ENCODE data around the gene RAPGEF6. TPM values are rescaled to one million over a fixed set of nuclear protein-coding genes. Genes with fewer than 3 reads are reported as not detected.

RAPGEF6 gene
- total RNA-seq, 3 donors from 2014 or later, result 21.8 to 56.3 (median 31.5) TPM

DNA sequence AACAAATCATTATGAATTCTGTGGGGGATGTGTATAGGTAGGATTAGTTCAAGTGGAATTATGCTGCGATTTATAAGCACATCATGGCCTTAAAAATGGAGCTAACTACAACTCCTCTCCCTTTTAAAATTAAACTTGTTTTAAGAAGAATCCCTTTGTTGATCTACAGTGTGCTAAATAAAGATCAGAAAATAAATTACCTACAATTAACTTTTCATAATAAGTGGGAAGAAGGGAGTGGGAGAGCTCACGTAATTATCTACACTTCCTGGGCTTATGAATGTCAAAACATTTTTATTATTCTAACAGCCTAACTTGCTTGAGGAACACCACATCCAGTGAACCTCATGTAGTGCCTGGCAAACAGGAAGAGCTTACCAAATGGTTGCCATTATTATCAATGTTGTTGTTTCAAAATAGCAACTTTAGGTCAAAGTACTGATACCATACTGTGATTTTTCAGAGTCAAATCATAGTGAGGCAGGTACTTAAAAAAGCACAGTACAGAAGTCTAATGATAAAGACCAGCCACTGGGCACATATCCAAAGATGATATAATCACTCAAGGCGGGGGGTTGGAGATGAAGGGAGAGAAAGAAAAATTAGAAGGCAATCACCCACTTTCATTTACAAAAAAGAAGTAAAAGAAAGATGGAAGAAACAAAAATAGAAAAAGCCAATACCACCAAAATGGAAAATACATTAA is 174.0 kb downstream of the RAPGEF6 start:
- H3K4me3 ChIP-seq, result no peak overlapping the region
- TF ChIP-seq POLR2AphosphoS5 (IDR thresholded peaks at IDR 0.05) (no peak), POLR2A (IDR thresholded peaks at IDR 0.05) (no peak)
- TF ChIP-seq, protein P1, sequence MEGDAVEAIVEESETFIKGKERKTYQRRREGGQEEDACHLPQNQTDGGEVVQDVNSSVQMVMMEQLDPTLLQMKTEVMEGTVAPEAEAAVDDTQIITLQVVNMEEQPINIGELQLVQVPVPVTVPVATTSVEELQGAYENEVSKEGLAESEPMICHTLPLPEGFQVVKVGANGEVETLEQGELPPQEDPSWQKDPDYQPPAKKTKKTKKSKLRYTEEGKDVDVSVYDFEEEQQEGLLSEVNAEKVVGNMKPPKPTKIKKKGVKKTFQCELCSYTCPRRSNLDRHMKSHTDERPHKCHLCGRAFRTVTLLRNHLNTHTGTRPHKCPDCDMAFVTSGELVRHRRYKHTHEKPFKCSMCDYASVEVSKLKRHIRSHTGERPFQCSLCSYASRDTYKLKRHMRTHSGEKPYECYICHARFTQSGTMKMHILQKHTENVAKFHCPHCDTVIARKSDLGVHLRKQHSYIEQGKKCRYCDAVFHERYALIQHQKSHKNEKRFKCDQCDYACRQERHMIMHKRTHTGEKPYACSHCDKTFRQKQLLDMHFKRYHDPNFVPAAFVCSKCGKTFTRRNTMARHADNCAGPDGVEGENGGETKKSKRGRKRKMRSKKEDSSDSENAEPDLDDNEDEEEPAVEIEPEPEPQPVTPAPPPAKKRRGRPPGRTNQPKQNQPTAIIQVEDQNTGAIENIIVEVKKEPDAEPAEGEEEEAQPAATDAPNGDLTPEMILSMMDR (IDR thresholded peaks at IDR 0.05), result no peak
- H3K36me3 ChIP-seq, result peaks cover 8% of the 10 kb centered on the region
- DNase-seq (ENCODE audit: low spot score in 2 of 2), result no peak
- H3K27ac ChIP-seq, result no peak overlapping the region
- H3K27me3 ChIP-seq, result no peaks in the 10 kb centered on the region
- H3K9me3 ChIP-seq, result no peaks in the 10 kb centered on the region
- H3K4me1 ChIP-seq, result no peaks in the 10 kb centered on the region
- intact Hi-C loops (cut with DNase I; ENCODE audit: low total_unique reads), result no loop called here

DNA sequence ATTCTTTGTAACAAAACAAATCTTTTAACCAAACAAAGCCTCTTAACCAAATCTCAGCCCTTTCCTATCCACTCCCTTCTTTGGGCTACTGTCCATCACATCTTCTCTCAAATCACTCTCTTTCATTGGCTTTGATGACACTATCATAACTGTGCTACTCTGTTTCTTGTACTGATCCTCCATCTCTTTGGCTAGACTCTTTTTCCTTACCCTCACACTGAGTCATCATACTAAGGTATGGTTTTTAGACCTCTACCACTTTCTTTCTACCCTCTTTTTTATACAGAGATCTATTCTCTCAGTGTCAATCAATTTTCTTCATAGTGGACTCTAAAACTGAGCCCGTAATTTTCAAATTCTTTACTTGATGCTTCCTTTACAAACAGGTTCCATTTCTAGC is 174.9 kb downstream of the RAPGEF6 start:
- Histone ChIP-seq H3K36me3 (peaks cover 8% of the 10 kb centered on the region), H3K9me3 (no peaks in the 10 kb centered on the region), H3K4me3 (no peak overlapping the region), H3K4me1 (no peaks in the 10 kb centered on the region), H3K27me3 (no peaks in the 10 kb centered on the region), H3K27ac (no peak overlapping the region)
- intact Hi-C loops (cut with DNase I; ENCODE audit: low total_unique reads), result no loop called here
- TF ChIP-seq, protein P1 (IDR thresholded peaks at IDR 0.05), result no peak
- TF ChIP-seq POLR2A (IDR thresholded peaks at IDR 0.05), result no peak
- no peak for TF ChIP-seq POLR2AphosphoS5 (IDR thresholded peaks at IDR 0.05)
- DNase-seq (ENCODE audit: low spot score in 2 of 2), result no peak

DNA sequence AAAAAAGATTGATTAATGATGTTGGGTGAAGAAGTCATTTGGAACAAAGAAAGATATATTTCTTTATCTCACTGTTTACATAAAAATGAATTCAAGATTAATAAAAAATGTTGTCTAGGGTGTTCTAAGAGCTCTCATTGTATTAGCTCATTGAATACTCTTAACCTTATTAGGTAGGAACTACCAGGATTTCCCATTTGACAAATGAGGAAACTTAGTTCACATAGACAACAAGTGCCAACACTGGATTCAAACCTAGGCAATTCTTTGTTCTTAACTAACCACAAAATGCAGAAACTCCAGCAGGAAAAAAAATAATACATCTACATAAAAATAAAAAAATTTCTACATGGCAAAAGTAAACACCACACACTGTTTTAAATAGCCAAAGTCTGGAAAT is 175.8 kb downstream of the RAPGEF6 start:
- Histone ChIP-seq H3K9me3 (no peaks in the 10 kb centered on the region), H3K36me3 (peaks cover 5% of the 10 kb centered on the region), H3K4me1 (no peaks in the 10 kb centered on the region), H3K27ac (no peak overlapping the region), H3K4me3 (no peak overlapping the region), H3K27me3 (no peaks in the 10 kb centered on the region)
- TF ChIP-seq POLR2AphosphoS5 (IDR thresholded peaks at IDR 0.05) (no peak), POLR2A (IDR thresholded peaks at IDR 0.05) (no peak)
- TF ChIP-seq, protein P1 (IDR thresholded peaks at IDR 0.05), result no peak
- intact Hi-C loops (cut with DNase I; ENCODE audit: low total_unique reads), result no loop called here
- DNase-seq (ENCODE audit: low spot score in 2 of 2), result no peak

DNA sequence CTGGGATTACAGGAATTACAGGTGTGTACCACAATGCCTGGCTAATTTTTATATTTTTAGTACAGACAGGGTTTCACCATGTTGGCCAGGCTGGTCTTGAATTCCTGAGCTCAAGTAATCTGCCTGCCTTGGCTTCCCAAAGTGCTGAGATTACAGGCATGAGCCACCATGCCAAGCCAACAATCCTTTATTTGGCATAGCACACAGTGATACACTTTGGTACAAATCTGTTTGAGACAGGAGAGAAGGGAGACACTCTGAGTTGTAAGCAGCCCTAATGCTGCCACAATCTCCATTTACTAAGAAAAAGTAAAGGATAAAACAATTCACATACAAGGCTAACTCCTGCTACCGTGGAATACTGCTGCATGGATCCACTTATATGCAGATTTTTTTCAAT is 177.8 kb downstream of the RAPGEF6 start:
- Histone ChIP-seq H3K27me3 (no peaks in the 10 kb centered on the region), H3K36me3 (no peaks in the 10 kb centered on the region), H3K9me3 (no peaks in the 10 kb centered on the region), H3K4me3 (no peak overlapping the region), H3K4me1 (no peaks in the 10 kb centered on the region), H3K27ac (no peak overlapping the region)
- intact Hi-C loops (cut with DNase I; ENCODE audit: low total_unique reads), result no loop called here
- TF ChIP-seq POLR2AphosphoS5 (IDR thresholded peaks at IDR 0.05), result no peak
- no peak for TF ChIP-seq POLR2A (IDR thresholded peaks at IDR 0.05)
- TF ChIP-seq, protein P1 (IDR thresholded peaks at IDR 0.05), result no peak
- DNase-seq (ENCODE audit: low spot score in 2 of 2), result no peak

DNA sequence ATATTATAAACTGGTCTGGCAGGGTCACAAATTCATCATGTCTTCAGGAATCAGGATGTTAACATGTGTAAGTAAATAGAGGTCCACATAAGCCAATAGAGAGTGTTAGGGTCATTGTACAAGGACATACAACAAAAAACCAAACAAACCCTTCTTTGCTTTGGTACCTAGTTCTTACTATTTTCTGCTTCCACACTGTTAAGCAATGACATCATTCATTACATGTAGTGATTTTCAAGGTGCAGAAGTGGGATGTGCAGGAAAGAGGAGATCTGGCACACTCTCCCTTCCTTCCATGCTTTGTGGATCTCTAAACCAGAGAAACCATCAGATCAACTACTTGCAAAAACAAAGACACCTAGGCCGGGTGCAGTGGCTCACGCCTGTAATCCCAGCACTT is 184.1 kb downstream of the RAPGEF6 start:
- H3K9me3 ChIP-seq, result no peaks in the 10 kb centered on the region
- no peak for DNase-seq (ENCODE audit: low spot score in 2 of 2)
- no peaks in the 10 kb centered on the region for H3K4me1 ChIP-seq
- no peak overlapping the region for H3K27ac ChIP-seq
- H3K36me3 ChIP-seq, result no peaks in the 10 kb centered on the region
- TF ChIP-seq, protein P1 (IDR thresholded peaks at IDR 0.05), result no peak
- TF ChIP-seq POLR2AphosphoS5 (IDR thresholded peaks at IDR 0.05) (no peak), POLR2A (IDR thresholded peaks at IDR 0.05) (no peak)
- no peak overlapping the region for H3K4me3 ChIP-seq
- intact Hi-C loops (cut with DNase I; ENCODE audit: low total_unique reads), result no loop called here
- H3K27me3 ChIP-seq, result no peaks in the 10 kb centered on the region
